HG03565 (cell line): ENCODE measurements around the gene NAB1.
A peak's percentile ranks its signal among the peaks of the same experiment; 100 is the strongest.

Experiments
- ATAC-seq: cut with Tn5 transposase; IDR thresholded peaks from one replicate; pipeline ENCODE4 v1.9.1; 2021; ENCODE audit warnings: mild to moderate bottlenecking, moderate library complexity; ENCODE audit not compliant: unreplicated experiment

Gene NAB1

GRCh38 chr2:190637281-190637734 is 11.6 kb upstream of the NAB1 start:
- no peak for ATAC-seq

GRCh38 chr2:190637903-190638618 is 10.8 kb upstream of the NAB1 start:
- no peak for ATAC-seq

DNA sequence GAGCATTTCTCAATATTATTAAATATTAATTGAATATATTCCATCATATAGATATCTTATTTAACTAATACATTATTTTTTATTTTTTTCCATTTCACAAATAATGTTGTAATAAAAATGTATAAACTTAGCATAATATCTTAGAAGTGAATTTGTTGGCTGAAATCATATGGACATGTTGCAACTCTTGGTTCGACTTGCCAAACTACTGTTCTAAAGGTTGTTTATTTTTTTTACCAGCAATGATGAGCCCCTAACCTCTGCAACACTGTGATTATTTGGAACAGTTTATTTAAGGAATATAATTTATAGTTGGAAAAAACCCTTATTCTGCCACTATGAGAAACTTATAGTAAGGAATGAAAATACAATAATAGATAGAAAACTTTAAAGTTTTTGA is 8.8 kb upstream of the NAB1 start:
- no peak for ATAC-seq

- no peak for ATAC-seq
Observed at GRCh38 chr2:190641469-190641868, 7.4 kb upstream of the NAB1 start.

GRCh38 chr2:190646780-190647522 is 1.9 kb upstream of the NAB1 start:
- no peak for ATAC-seq

DNA sequence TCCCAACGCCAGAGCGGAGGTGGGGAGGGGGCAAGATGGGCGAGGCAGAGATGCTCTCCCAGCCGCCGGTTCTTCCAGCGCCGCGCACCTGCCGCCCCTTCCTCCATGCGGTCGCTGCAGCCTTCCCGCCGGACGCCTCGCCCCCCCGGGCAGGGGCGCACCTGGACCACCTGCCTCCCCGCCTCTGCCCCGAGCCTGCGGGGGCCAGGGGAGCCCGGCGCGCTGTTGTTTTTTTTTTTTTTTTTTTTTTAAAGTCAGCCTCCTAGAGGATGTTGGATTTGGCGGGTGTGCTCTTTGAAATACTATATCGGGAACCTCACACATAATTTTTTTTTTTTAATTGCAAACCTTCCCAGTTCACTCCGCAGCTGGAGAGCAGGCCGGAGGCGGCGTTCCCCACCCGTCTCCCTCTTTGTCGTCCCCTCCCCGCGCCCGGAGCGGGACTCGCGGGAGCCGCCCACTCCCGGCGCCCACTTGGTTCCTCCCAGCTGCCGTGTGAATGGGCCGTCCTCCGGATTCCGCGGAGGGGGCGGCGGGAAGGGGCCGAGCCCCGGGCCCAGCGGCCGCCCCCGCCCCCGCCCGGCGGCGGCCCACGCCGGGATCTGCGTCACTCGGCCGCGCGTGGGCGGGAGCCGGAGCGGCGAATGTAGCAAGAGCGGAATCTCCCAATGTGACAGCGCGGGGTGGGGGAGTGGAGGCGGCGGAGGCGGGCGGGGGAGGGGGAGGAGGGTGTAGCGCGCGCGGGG is 421 bp upstream of the NAB1 start:
- peak; percentile 58 for ATAC-seq

DNA sequence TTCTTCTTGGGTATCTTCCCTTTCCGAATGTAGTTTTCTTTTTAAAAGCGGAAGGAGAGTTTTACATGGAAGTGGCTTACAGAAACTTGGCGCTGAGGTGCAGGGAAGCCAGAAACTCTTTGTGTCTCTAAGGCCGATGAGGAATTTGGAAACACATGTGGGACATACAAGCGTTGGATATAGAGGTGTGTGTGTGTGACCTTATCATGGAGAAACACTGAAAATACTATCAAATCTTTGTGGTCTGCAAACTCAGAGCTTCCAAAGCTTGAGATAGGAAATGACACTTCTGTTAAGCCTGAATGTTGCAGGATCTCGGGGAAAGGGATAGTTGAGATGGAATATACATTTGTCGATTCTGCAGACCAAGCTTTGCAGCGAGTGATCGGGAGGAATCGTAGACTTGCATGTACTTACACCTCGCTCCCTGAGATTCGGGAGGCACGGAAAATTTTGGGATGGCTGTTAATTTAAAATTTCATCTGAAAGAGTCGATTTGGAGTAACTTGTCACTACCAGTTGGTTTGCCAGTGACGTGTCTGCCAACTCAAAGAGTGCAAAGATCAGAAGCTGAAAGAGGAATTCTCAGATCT is 1.0 kb downstream of the NAB1 start:
- no peak for ATAC-seq

DNA sequence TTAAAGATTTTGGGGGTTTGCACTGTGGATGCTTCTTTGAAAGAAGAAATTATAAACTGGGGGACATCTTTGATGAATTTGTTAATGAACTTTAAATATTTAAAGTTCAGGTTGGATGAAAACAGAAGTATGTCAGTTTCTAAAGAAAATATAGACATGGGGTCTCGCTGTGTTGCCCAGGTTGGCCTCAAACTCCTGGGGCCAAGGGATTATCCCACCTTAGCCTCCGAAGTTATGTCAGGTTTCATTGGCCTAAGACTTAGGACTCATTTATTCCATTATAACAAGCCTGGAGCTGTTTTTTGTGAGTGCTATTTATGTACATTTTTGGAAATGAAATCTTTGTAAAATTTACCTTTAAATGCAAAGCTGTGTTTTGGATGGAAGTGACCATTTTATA is 2.5 kb downstream of the NAB1 start:
- ATAC-seq: no peak

GRCh38 chr2:190653231-190653630 is 4.3 kb downstream of the NAB1 start:
- no peak for ATAC-seq

DNA sequence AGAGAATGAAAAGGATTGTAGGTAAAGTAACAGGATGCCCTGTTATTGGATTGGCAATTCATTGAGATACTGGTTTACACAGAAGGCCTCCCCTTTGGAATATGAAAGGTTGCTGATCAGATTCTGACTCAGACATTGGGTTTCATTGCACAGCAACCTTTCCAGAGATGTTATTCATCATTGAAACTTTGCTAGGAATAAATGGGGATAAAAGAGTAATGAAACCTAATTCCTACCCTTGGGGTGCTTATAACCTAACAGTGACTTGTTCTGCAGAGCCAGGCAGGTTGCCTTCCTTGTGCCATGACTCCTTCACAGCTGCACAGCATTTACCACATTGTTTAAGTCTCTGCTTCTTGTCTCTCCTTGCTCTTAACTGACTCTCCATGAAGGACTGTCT is 5.0 kb downstream of the NAB1 start:
- ATAC-seq: no peak

GRCh38 chr2:190655113-190655512 is 6.2 kb downstream of the NAB1 start:
- ATAC-seq: no peak

- no peak for ATAC-seq
Observed at GRCh38 chr2:190655570-190655969, 6.7 kb downstream of the NAB1 start.

GRCh38 chr2:190656301-190656700 is 7.4 kb downstream of the NAB1 start:
- ATAC-seq: no peak

GRCh38 chr2:190657474-190658255 is 8.8 kb downstream of the NAB1 start:
- no peak for ATAC-seq

- no peak for ATAC-seq
Observed at GRCh38 chr2:190659553-190659952, 10.7 kb downstream of the NAB1 start.

DNA sequence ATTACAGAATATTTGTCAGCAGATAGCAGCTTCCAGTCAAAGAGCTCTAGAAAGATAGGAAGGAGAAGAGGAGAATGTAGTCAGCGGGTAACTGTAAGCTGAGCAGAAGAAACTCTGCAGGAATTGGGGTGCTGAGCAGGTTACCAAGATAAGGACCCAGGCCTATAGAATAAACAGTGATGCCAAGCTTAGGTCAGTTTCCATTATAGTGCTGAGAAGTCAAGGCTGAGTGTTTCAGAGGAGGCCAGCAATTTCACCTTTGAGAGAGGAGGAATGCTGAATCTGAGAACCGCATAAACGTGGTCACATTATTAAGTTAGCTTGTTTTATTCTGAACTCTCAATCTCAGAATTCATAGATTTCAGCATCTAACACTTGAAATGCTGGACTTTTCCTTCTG is 13.9 kb downstream of the NAB1 start:
- ATAC-seq: no peak

- ATAC-seq: no peak
Observed at GRCh38 chr2:190663348-190663747, 14.5 kb downstream of the NAB1 start.

DNA sequence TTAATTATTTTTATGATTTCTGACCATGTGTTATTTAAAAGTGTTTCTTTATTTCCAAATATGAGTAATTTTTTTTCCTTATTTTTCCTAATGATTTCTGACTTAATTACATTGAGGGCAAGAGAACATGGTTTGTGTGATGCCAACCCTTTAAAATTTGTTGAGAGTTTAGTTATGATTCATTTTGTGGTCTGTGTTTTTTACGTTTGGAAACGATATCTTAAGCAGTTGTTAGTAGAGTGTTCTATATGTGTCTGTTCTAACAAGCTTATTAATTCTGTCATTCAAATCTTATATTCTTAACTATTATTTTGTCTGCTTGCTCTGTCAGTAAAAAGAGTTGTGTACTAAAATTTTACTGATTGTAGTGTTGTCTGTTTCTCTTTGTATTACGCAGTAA is 15.0 kb downstream of the NAB1 start:
- ATAC-seq: no peak

DNA sequence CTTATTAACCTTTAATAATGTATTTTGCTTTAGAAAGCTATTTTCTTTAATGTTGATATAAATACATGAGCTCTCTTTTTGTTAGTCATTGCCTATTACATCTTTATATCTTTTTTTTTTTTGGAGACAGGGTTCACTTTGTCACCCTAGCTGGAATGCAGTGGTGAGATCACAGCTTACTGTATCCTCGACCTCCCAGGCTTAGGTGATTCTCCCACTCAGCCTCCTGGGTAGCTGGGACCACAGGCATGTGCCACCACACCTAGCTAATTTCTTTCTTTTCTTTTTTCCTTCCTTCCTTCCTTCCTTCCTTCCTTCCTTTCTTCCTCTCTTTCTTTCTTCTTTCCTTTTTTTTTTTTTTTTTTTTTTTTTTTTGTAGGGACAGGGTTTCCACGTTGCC is 15.4 kb downstream of the NAB1 start:
- ATAC-seq: no peak

DNA sequence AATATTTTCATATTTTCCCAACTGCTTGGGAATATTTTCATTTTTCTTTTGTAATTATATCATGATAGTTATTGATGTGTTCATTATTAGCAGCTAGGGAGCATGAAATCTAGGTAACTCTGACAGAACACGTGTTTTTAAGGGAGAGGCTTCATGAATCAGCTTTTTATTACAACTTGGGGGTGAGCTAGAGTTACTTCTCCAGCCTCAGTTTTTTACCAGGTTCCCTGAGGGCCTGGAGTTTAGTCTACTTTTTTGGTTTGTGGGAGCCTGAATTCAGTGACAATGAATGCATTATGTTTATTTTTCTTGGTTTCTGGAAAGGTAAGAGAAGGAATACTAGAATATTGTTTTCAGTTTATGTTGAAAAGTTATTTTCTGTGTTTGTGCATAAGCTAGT is 18.0 kb downstream of the NAB1 start:
- ATAC-seq: no peak

- ATAC-seq: no peak
Observed at GRCh38 chr2:190668892-190669291, 20.0 kb downstream of the NAB1 start.
